ENCODE measurements around the gene PSENEN. TPM values are rescaled to one million over a fixed set of nuclear protein-coding genes. Genes with fewer than 3 reads are reported as not detected.

The PSENEN gene
- total RNA-seq, 1 donor from 2014 or later: 45.1 TPM

GRCh38 chr19:35713904-35714495, 31.5 kb upstream of the PSENEN start:
- intact Hi-C loops (cut with micrococcal nuclease): loop anchor here (2.0 to 5.0 kb wide), 3 partner anchors 41 to 189 kb away; partner anchors contain the start of genes HCST and TMEM147
- peak overlapping the region; percentile 100 for H3K27ac Mint-ChIP-seq
- peak overlapping the region; percentile 94 for H3K4me3 Mint-ChIP-seq (ENCODE audit: low read depth)
- peaks cover 46% of the 10 kb centered on the region for H3K4me1 Mint-ChIP-seq (ENCODE audit: low read depth)
- peaks cover 44% of the 10 kb centered on the region for H3K36me3 Mint-ChIP-seq (ENCODE audit: low read depth)
- H3K9me3 Mint-ChIP-seq: peaks cover 3% of the 10 kb centered on the region
- no peak for DNase-seq (ENCODE audit: low spot score)
- H3K27me3 Mint-ChIP-seq (ENCODE audit: low read depth): no peaks in the 10 kb centered on the region

GRCh38 chr19:35714601-35715354, 30.7 kb upstream of the PSENEN start:
- no peaks in the 10 kb centered on the region for H3K27me3 Mint-ChIP-seq (ENCODE audit: low read depth)
- peaks cover 50% of the 10 kb centered on the region for H3K36me3 Mint-ChIP-seq (ENCODE audit: low read depth)
- peak overlapping the region; percentile 100 for H3K27ac Mint-ChIP-seq

GRCh38 chr19:35715355-35715809, 30.1 kb upstream of the PSENEN start:
- Mint-ChIP-seq H3K27ac (peak overlapping the region; percentile 92), H3K4me1 (ENCODE audit: low read depth) (peaks cover 48% of the 10 kb centered on the region), H3K36me3 (ENCODE audit: low read depth) (peaks cover 54% of the 10 kb centered on the region), H3K4me3 (ENCODE audit: low read depth) (peak overlapping the region; percentile 94), H3K27me3 (ENCODE audit: low read depth) (no peaks in the 10 kb centered on the region), H3K9me3 (peaks cover 3% of the 10 kb centered on the region)
- DNase-seq (ENCODE audit: low spot score): no peak
- intact Hi-C loops (cut with micrococcal nuclease): loop anchor here (5.0 kb wide), 1 partner anchor 448 kb away; the partner anchor contains the start of gene USF2

More at GRCh38 chr19:35714601-35715354, 30.7 kb upstream of the PSENEN start:
- DNase-seq (ENCODE audit: low spot score): no peak
- H3K4me3 Mint-ChIP-seq (ENCODE audit: low read depth): peak overlapping the region; percentile 94
- H3K4me1 Mint-ChIP-seq (ENCODE audit: low read depth): peaks cover 50% of the 10 kb centered on the region
- peaks cover 3% of the 10 kb centered on the region for H3K9me3 Mint-ChIP-seq
- intact Hi-C loops (cut with micrococcal nuclease): loop anchor here (5.0 kb wide), 2 partner anchors 167 to 447 kb away; partner anchors contain the start of genes TMEM147 and USF2

GRCh38 chr19:35715981-35716800, 29.3 kb upstream of the PSENEN start:
- peak overlapping the region; percentile 92 for H3K27ac Mint-ChIP-seq
- peaks cover 40% of the 10 kb centered on the region for H3K4me1 Mint-ChIP-seq (ENCODE audit: low read depth)
- H3K27me3 Mint-ChIP-seq (ENCODE audit: low read depth): no peaks in the 10 kb centered on the region
- intact Hi-C loops (cut with micrococcal nuclease): loop anchor here (2.0 to 5.0 kb wide), 3 partner anchors 13 to 449 kb away; partner anchors contain the start of gene USF2
- no peak for DNase-seq (ENCODE audit: low spot score)
- H3K36me3 Mint-ChIP-seq (ENCODE audit: low read depth): peaks cover 60% of the 10 kb centered on the region
- H3K4me3 Mint-ChIP-seq (ENCODE audit: low read depth): peak overlapping the region; percentile 94
- H3K9me3 Mint-ChIP-seq: peaks cover 3% of the 10 kb centered on the region

GRCh38 chr19:35716801-35717664, 28.4 kb upstream of the PSENEN start:
- H3K27me3 Mint-ChIP-seq (ENCODE audit: low read depth): no peaks in the 10 kb centered on the region
- H3K4me3 Mint-ChIP-seq (ENCODE audit: low read depth): peak overlapping the region; percentile 94
- DNase-seq (ENCODE audit: low spot score): peak; percentile 97
- H3K4me1 Mint-ChIP-seq (ENCODE audit: low read depth): peaks cover 35% of the 10 kb centered on the region
- peak overlapping the region; percentile 92 for H3K27ac Mint-ChIP-seq
- intact Hi-C loops (cut with micrococcal nuclease): loop anchor here (1.0 to 5.0 kb wide), 8 partner anchors 14 to 450 kb away; partner anchors contain the start of genes ARHGAP33, PROSER3, PSENEN and U2AF1L4
- H3K9me3 Mint-ChIP-seq: no peaks in the 10 kb centered on the region
- peaks cover 65% of the 10 kb centered on the region for H3K36me3 Mint-ChIP-seq (ENCODE audit: low read depth)

- DNase-seq (ENCODE audit: low spot score): no peak
- peaks cover 73% of the 10 kb centered on the region for H3K36me3 Mint-ChIP-seq (ENCODE audit: low read depth)
- intact Hi-C loops (cut with micrococcal nuclease): loop anchor here (1.0 to 5.0 kb wide), 8 partner anchors 15 to 451 kb away; partner anchors contain the start of genes ARHGAP33, PROSER3, PSENEN and U2AF1L4
Measured at GRCh38 chr19:35717665-35718344, 27.6 kb upstream of the PSENEN start, which contains the start of gene KMT2B. KMT2B (plus strand) TSS chr19:35718003; CDS start chr19:35718019, 16 bp downstream.

GRCh38 chr19:35718345-35719041, 27.0 kb upstream of the PSENEN start:
- H3K4me1 Mint-ChIP-seq (ENCODE audit: low read depth): peaks cover 26% of the 10 kb centered on the region
- intact Hi-C loops (cut with micrococcal nuclease): loop anchor here (5.0 kb wide), 1 partner anchor 451 kb away; the partner anchor contains the start of gene USF2
- DNase-seq (ENCODE audit: low spot score): peak; percentile 48
- peak overlapping the region; percentile 85 for H3K27ac Mint-ChIP-seq
- H3K4me3 Mint-ChIP-seq (ENCODE audit: low read depth): peak overlapping the region; percentile 94
- H3K36me3 Mint-ChIP-seq (ENCODE audit: low read depth): peaks cover 77% of the 10 kb centered on the region
- H3K9me3 Mint-ChIP-seq: no peaks in the 10 kb centered on the region
- no peaks in the 10 kb centered on the region for H3K27me3 Mint-ChIP-seq (ENCODE audit: low read depth)

More at GRCh38 chr19:35717665-35718344, 27.6 kb upstream of the PSENEN start, which contains the start of gene KMT2B:
- H3K4me3 Mint-ChIP-seq (ENCODE audit: low read depth): peak within 1 kb of the TSS; percentile 94
- H3K27me3 Mint-ChIP-seq (ENCODE audit: low read depth): no peaks in the 10 kb centered on the region
- H3K4me1 Mint-ChIP-seq (ENCODE audit: low read depth): peaks cover 28% of the 10 kb centered on the region
- H3K27ac Mint-ChIP-seq: peak within 1 kb of the TSS; percentile 92
- no peaks in the 10 kb centered on the region for H3K9me3 Mint-ChIP-seq

GRCh38 chr19:35719402-35720162, 25.9 kb upstream of the PSENEN start:
- no peaks in the 10 kb centered on the region for H3K27me3 Mint-ChIP-seq (ENCODE audit: low read depth)
- H3K27ac Mint-ChIP-seq: peak overlapping the region; percentile 85
- peaks cover 76% of the 10 kb centered on the region for H3K36me3 Mint-ChIP-seq (ENCODE audit: low read depth)
- H3K9me3 Mint-ChIP-seq: no peaks in the 10 kb centered on the region
- H3K4me1 Mint-ChIP-seq (ENCODE audit: low read depth): peaks cover 22% of the 10 kb centered on the region
- intact Hi-C loops (cut with micrococcal nuclease): loop anchor here (5.0 kb wide), 1 partner anchor 452 kb away; the partner anchor contains the start of gene USF2
- peak overlapping the region; percentile 94 for H3K4me3 Mint-ChIP-seq (ENCODE audit: low read depth)
- no peak for DNase-seq (ENCODE audit: low spot score)

GRCh38 chr19:35720163-35720524, 25.3 kb upstream of the PSENEN start:
- Mint-ChIP-seq H3K4me1 (ENCODE audit: low read depth) (peaks cover 17% of the 10 kb centered on the region), H3K27me3 (ENCODE audit: low read depth) (no peaks in the 10 kb centered on the region), H3K36me3 (ENCODE audit: low read depth) (peaks cover 74% of the 10 kb centered on the region), H3K27ac (peak overlapping the region; percentile 70), H3K9me3 (no peaks in the 10 kb centered on the region), H3K4me3 (ENCODE audit: low read depth) (peak overlapping the region; percentile 58)
- DNase-seq (ENCODE audit: low spot score): no peak
- intact Hi-C loops (cut with micrococcal nuclease): no loop called here

GRCh38 chr19:35720648-35721047, 24.8 kb upstream of the PSENEN start:
- Mint-ChIP-seq H3K4me1 (ENCODE audit: low read depth) (peaks cover 16% of the 10 kb centered on the region), H3K27ac (no peak overlapping the region), H3K27me3 (ENCODE audit: low read depth) (no peaks in the 10 kb centered on the region), H3K4me3 (ENCODE audit: low read depth) (no peak overlapping the region), H3K36me3 (ENCODE audit: low read depth) (peaks cover 74% of the 10 kb centered on the region), H3K9me3 (no peaks in the 10 kb centered on the region)
- DNase-seq (ENCODE audit: low spot score): no peak
- intact Hi-C loops (cut with micrococcal nuclease): no loop called here

Data from activated T-helper 2 cell treated with anti-CD3 and anti-CD28 coated beads, Interferon-gamma antibody, Interleukin-2, Interleukin-4, amounts not matched to agents 10 μg/mL and 5 μg/mL and 100 μg/mL, durations not matched to agents 14 hours and 24 hours and 36 hours (primary cell).